Skeletal muscle satellite cell (primary cell): ENCODE measurements around the gene COMT. TPM values are rescaled to one million over a fixed set of nuclear protein-coding genes. Genes with fewer than 3 reads are reported as not detected.

Source experiments
- H3K27me3 ChIP-seq: 2 replicates; pipeline ENCODE4 v1.7.0; 2013; ENCODE audit warnings: low read length; ENCODE audit not compliant: control insufficient read depth, insufficient read depth
- H3K36me3 ChIP-seq: 2 replicates; pipeline ENCODE4 v1.7.0; 2013; ENCODE audit warnings: mild to moderate bottlenecking, control low read depth, low read length; ENCODE audit not compliant: insufficient read depth
- H3K4me1 ChIP-seq: 2 replicates; pipeline ENCODE4 v1.7.0; 2013; ENCODE audit warnings: low read length; ENCODE audit not compliant: control insufficient read depth, insufficient read depth
- H3K4me2 ChIP-seq: 2 replicates; pipeline ENCODE4 v1.7.0; 2013; ENCODE audit warnings: mild to moderate bottlenecking, low read length
- H3K4me3 ChIP-seq: 2 replicates; pipeline ENCODE4 v1.7.0; 2013; ENCODE audit warnings: low read length
- H3K9ac ChIP-seq: 2 replicates; pipeline ENCODE4 v1.7.0; 2013; ENCODE audit warnings: mild to moderate bottlenecking, low read depth, low read length, moderate library complexity
- H3K9me3 ChIP-seq: replicated peaks from 2 replicates; pipeline ENCODE4 v1.7.0; 2013; ENCODE audit warnings: mild to moderate bottlenecking, control low read depth, low read length
- total RNA-seq: library from RNA; depleted of rRNA; stranded (reverse); fragments of >200 nt; gene quantifications from 2 replicates; pipeline ENCODE4 v1.2.3, GENCODE V29; 2012; rRNA removed

COMT gene
- 184 and 210 TPM in 2 replicates for total RNA-seq

DNA sequence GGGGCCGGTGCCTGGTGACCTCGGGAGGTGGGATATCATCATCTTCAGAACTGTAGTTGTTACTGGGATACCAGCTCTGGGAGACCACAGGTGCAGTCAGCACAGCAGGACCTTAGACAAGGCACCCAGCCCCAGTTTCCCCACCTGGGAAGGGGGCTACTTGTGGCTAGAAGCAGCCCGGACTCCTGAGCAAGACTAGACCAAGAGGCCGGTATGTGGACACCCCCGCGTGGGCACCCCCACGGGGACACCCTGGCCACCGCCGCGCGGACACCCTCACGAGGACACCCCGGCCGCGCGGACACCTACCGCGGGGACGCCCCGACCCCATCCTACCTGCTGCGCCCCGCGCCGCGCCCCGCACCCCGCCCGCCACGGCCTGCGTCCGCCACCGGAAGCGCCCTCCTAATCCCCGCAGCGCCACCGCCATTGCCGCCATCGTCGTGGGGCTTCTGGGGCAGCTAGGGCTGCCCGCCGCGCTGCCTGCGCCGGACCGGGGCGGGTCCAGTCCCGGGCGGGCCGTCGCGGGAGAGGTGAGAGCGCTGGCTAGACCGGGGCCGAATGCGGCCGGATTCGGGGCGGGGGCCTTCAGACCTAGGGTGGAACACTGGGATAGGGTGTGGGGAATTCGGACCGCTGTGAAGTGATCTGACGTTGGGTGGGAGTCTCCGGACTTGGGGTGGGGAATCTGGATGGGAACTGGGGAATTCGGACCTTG is at the start of gene COMT, which contains the start of gene TXNRD2:
TSS of gene COMT (plus strand) at position 408 of the 718 bp plus-strand sequence. CDS start 20,755 bp downstream, outside the sequence.
TSS of gene TXNRD2 (minus strand) at position 454 of the 718 bp plus-strand sequence. CDS start at position 439, 15 bp downstream.
- Histone ChIP-seq H3K36me3 (no peaks in the 10 kb centered on the region), H3K9ac (peak within 1 kb of the TSS; percentile 100), H3K27me3 (no peaks in the 10 kb centered on the region), H3K4me3 (peak within 1 kb of the TSS; percentile 91), H3K4me2 (peak within 1 kb of the TSS; percentile 88), H3K9me3 (no peaks in the 10 kb centered on the region), H3K4me1 (peaks cover 36% of the 10 kb centered on the region)

DNA sequence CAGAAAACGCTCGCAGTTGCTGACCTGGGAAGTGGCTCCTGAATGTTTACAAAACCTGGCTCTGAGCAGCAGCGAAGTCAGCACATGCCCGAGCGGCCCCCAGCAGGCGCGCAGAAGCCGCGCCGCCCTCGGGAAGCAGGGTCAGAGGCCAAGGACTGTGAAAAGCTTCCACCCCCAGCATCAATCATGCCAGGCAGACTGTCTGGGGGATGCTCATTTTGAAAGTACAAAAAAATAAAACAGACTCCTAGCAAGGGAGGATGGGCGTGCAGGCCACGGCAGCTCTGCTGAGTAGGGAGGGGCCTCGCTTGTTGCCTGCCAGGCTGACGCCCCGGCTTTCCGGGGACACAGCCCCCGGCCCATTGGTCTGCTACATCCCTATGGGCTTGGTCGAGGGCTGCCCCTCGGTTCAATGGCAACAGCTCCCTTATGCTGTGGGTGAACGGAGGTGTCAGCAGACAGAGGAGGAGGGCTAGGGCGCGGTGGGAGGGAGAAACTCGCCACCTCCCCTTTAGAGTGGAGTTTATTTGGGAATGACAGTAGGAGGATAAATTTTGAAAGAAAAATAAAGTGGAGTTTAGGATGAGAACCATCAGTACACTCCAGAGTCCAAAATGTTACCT is 49.2 kb upstream of the COMT start:
- Histone ChIP-seq H3K36me3 (peaks cover 19% of the 10 kb centered on the region), H3K9me3 (no peaks in the 10 kb centered on the region), H3K4me3 (no peak overlapping the region), H3K4me1 (peaks cover 45% of the 10 kb centered on the region), H3K9ac (peak overlapping the region; percentile 60), H3K27me3 (no peaks in the 10 kb centered on the region), H3K4me2 (peak overlapping the region; percentile 65)

DNA sequence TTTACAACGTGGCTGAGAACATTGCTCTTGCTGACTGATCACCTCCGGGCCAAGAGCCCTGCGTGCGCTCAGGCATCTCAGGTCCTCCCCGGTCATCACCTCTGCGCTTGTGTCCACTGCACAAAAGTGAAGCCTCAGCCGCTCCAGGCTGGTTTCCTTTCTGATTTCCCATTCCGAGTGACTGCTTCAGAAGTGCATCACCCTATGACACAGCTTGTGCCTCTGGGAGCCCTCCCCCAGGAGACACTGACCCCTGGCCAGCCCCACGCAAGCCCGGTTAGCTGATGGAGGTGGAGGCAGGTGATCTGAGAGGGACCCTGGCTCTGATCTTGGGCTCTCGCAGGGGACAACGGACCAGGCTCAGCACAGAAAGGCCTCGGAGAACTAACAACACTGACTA is 48.6 kb upstream of the COMT start:
- Histone ChIP-seq H3K4me3 (no peak overlapping the region), H3K9ac (peak overlapping the region; percentile 23), H3K9me3 (no peaks in the 10 kb centered on the region), H3K4me2 (peak overlapping the region; percentile 32), H3K36me3 (peaks cover 16% of the 10 kb centered on the region), H3K27me3 (no peaks in the 10 kb centered on the region), H3K4me1 (peaks cover 40% of the 10 kb centered on the region)

DNA sequence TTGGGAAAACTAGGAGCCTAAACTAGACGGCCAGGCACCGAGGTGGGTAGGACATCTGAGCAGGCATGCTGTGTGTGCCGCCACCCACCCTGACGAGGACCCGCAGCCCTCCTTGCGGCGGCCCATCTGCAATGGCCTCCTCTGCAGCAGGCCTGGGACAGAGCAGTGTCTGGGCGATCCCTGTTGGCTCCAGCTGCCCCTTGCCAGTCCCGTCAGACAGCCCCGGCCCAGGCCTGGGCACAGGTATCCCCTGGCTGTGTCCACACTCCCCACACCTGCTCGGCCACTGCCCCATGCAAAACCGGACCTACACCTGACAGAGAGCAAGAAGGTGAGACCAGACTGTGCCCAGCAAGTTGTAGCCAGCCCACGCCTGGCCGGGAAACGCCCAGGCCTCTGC is 48.2 kb upstream of the COMT start:
- H3K4me2 ChIP-seq = no peak overlapping the region
- H3K36me3 ChIP-seq = peaks cover 16% of the 10 kb centered on the region
- H3K4me3 ChIP-seq = no peak overlapping the region
- no peaks in the 10 kb centered on the region for H3K27me3 ChIP-seq
- H3K9me3 ChIP-seq = no peaks in the 10 kb centered on the region
- peak overlapping the region; percentile 23 for H3K9ac ChIP-seq
- peaks cover 40% of the 10 kb centered on the region for H3K4me1 ChIP-seq

DNA sequence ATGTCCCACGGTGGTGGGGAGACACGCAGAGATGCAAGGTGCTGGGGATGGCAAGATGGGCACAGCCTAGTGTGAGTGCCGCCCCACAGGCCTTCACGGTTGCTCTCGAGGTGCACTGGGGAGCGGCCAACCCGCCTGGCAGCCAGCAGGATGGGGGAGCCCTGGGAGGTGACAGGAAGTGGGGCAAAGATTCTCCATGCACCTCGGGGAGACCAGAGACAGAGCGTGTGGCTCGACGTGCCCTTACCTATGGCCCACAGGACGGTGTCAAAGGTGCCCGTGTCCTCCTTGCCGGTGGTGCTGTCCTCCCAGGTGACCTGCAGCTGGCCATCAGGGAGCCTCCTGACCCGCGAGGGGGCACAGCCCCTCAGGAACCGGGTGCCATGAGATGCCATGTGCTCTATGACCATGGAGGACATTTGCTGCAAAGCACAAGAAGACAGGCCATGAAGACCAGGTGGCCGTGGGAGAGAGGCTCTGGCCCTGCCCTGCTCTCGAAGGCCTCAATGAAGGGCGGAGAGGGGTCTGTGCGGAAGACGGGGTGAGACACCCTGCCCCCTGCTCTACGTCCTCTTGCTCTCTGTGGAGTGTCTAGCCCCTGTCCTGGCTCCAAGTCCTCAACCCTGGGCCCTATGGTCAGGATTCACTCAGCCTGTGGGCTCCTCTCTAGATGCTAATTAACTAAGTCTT is 46.3 kb upstream of the COMT start:
- no peak overlapping the region for H3K4me3 ChIP-seq
- no peak overlapping the region for H3K4me2 ChIP-seq
- H3K9ac ChIP-seq = no peak overlapping the region
- peaks cover 37% of the 10 kb centered on the region for H3K4me1 ChIP-seq
- peaks cover 19% of the 10 kb centered on the region for H3K36me3 ChIP-seq
- no peaks in the 10 kb centered on the region for H3K27me3 ChIP-seq
- H3K9me3 ChIP-seq = no peaks in the 10 kb centered on the region

DNA sequence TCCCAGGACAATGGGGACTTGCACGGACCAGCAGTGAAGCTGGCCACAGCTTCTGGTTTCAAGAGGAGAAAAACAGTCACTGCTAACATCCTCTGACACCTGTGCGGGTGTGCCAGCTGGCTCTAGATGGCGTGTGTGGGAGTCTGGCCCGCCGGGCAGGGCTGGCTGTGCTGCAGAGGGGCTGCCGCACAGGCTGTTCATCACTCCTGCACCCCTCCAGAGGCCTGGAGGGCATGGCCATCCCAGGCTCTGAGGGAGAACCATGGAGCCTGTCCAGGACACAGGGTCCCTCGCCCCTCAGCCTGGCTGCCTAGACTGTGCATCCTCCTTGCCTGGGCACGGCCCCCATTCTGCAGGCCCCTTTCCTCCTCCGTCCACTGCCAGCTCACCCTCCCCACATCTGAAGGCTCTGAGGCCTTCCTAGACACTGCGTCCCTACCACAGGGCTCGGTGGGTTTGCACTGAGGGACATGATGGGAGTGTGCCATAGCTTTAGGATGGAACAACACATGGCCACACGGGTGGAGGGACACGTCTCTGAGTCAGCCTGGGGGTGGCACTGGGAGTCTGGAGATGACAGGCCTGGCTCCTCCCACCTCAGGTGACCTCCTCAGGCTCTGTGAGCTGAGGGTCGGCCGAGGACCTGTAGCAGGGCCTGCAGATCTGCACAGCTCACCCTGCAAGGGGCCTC is 44.8 kb upstream of the COMT start:
- H3K9ac ChIP-seq = no peak overlapping the region
- H3K9me3 ChIP-seq = no peaks in the 10 kb centered on the region
- H3K4me3 ChIP-seq = no peak overlapping the region
- no peaks in the 10 kb centered on the region for H3K27me3 ChIP-seq
- H3K4me2 ChIP-seq = no peak overlapping the region
- H3K36me3 ChIP-seq = peaks cover 19% of the 10 kb centered on the region
- peaks cover 22% of the 10 kb centered on the region for H3K4me1 ChIP-seq

DNA sequence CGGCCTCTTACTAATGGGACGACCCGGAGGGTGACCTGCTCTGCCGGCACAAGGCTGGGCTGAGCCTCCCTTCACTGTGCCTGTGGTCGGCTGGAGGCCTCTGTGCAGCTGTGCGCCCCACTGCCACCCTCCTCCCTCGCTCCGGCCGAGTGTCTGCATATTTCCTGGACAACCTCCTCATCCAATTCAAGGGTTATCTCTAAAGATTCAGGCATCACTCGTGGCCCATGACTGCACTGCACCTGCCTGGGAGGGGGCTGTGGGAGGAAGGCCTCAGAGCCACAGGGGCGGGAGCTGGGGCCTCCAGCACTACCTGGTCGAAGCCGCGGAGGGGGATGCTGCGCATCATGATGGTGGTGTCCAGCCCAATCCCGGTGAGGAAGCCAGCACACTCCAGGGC is 43.8 kb upstream of the COMT start:
- peaks cover 18% of the 10 kb centered on the region for H3K36me3 ChIP-seq
- H3K4me3 ChIP-seq = no peak overlapping the region
- no peaks in the 10 kb centered on the region for H3K27me3 ChIP-seq
- H3K4me1 ChIP-seq = peaks cover 18% of the 10 kb centered on the region
- H3K9ac ChIP-seq = no peak overlapping the region
- H3K9me3 ChIP-seq = no peaks in the 10 kb centered on the region
- no peak overlapping the region for H3K4me2 ChIP-seq

DNA sequence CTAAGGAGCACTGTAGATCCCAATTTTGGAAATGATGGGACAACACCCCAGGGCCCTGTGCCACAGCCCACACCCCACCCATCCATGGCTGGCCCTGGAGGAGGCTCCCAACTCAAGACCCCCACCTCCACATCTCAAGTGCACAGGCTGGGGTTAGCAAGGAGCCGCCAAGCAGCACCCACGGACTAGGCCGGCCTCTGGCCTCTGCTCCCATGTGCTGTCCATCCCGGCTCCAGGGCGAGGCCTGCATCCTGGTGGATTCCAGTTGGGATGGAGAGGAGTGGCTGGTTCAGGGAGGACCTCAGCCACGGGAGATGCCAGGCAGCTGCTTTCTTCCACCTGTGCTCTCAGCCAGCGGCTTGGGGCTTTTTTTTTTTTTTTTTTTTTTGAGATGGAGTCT is 43.4 kb upstream of the COMT start:
- H3K27me3 ChIP-seq = no peaks in the 10 kb centered on the region
- H3K4me3 ChIP-seq = no peak overlapping the region
- no peak overlapping the region for H3K4me2 ChIP-seq
- peaks cover 14% of the 10 kb centered on the region for H3K36me3 ChIP-seq
- H3K4me1 ChIP-seq = peaks cover 18% of the 10 kb centered on the region
- no peaks in the 10 kb centered on the region for H3K9me3 ChIP-seq
- H3K9ac ChIP-seq = no peak overlapping the region

DNA sequence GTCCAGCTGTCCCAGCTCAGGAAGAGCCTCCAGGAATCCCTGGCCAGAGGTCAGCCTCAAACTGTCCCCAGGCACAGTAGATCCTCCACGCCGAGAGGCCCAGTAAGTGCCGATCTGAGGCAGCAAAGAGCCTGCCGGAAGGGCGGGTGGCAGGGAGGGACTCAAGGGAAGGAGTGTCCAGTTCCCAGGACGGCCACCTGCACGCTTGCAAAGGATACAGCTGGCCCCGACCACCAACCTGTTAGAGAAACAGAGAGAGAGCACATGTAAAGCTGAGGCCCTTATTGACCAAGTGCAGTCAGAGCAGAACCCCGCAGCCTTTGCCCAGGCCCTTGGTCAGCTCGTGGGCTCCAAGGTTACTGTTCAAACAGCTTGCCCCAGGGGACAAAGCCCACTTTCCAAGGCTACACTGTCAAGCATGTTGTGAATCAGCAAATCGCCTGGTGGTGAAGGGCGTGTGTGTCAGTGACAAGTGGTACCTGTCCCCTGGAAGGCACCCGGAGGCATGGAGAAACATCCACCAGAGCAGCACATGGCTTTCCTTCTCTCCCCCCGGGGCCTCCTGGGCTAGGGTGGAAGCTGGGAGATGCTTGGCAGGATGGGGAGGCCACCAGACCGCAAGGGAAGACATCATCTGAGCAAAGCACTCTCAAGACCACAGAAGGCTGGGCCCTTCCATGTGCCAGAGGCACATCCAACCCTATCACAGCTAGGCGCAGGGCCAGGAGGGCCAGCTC is 42.6 kb upstream of the COMT start:
- peaks cover 20% of the 10 kb centered on the region for H3K4me1 ChIP-seq
- no peak overlapping the region for H3K4me3 ChIP-seq
- peaks cover 6% of the 10 kb centered on the region for H3K36me3 ChIP-seq
- no peaks in the 10 kb centered on the region for H3K9me3 ChIP-seq
- H3K9ac ChIP-seq = no peak overlapping the region
- H3K27me3 ChIP-seq = no peaks in the 10 kb centered on the region
- H3K4me2 ChIP-seq = no peak overlapping the region

DNA sequence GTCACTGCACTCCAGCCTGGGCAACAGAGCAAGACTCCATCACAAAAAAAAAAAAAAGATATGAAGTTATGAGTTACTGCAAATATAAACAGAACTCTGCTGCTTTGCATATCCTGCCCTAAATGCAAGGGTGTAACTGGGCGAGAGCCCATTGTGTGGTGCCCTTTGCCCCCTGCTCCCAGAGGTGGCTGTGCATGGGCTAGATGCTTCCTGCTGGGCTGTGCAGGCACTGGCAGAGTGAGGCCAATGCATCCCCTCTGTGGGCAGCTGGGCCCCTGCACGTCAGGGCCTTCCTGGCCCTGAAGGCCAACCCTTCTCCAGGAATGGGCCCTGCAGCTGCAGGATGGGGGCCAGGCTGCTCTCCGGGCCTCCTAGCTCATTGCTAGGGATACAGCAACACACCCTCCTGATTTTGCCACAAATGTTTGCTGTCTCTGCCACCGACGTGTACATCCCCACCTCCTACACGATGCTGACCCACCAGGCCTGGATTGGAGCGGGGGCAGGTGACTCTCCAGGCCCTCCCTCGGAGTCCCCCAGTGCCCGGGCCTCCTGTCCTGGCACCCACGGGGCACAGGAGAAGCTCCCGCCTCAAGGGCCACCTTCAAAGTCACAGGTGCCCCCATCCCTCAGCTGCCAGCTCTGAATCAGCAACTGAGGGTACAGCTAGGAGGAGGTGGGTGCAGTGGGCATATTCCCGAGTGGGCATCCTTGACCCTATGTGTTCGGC is 40.7 kb upstream of the COMT start:
- Histone ChIP-seq H3K9me3 (no peaks in the 10 kb centered on the region), H3K36me3 (peaks cover 2% of the 10 kb centered on the region), H3K4me1 (peaks cover 20% of the 10 kb centered on the region), H3K9ac (no peak overlapping the region), H3K4me3 (no peak overlapping the region), H3K4me2 (no peak overlapping the region), H3K27me3 (no peaks in the 10 kb centered on the region)
